Stimulated activated CD4-positive, alpha-beta T cell treated with anti-CD3 and anti-CD28 coated beads, Interleukin-1b, Interleukin-23, amount 100 ng/mL, for 1 hour (primary cell): ENCODE measurements around the gene MLLT10.

Source experiments
- DNase-seq, 2 donors: peaks; one replicate each; pipeline ENCODE4 v3.0.0-alpha.2; 2020; ENCODE audit warnings: low read depth in 2 of 2

MLLT10 gene

DNA sequence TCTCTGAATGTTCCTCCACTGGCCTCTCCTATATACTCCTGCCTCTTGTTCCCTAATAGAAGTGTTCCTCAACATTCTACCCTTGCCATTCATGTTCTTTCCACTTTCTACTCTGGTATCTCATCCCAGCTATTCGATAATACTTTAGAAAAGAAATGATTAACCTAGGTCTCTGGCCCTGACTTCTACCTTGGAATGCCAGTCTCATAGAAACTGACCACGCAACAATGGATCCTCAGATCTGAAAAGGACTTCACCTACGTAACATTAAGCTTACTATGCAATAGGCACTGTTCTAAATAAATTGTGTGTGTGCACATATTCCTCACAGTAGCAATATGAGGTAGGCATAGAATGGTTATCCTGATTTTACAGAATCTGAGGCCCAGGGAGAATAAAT lies 235.0 kb downstream of the MLLT10 start:
- no peak for DNase-seq

DNA sequence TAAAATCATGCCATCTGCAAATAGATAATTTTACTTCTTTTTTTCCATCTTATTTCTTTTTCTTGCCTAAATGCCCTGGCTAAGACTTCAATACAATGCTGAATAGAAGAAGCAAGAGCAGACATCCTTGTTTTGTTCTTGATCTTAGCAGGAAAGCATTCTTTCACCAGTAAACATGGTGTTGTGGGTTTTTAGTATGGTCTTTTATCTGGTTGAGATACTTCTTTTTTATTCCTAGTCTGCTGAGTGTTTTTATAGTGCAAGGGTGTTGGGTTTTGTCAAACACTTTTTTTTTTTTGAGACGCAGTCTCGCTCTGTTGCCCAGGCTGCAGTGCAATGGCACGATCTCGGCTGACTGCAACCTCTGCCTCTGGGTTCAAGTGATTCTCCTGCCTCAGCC lies 237.2 kb downstream of the MLLT10 start:
- no peak for DNase-seq

DNA sequence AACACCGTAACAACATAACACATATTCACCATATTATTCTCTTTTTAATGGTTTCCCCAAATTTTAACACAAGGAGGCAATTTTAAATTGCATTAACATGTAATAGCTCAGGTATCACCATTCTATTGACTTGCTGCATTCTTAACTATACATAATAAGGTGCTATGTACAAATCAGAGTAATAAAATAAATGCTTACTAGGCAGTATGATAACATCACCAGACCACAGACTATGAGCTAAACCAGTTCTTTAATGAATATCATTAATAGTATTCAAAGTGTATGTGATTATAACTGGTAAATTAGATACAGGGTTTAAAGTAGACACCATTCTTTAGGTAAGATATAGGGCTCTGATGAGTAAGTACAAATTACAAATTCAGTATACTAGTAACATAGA lies 242.9 kb downstream of the MLLT10 start:
- no peak for DNase-seq

DNA sequence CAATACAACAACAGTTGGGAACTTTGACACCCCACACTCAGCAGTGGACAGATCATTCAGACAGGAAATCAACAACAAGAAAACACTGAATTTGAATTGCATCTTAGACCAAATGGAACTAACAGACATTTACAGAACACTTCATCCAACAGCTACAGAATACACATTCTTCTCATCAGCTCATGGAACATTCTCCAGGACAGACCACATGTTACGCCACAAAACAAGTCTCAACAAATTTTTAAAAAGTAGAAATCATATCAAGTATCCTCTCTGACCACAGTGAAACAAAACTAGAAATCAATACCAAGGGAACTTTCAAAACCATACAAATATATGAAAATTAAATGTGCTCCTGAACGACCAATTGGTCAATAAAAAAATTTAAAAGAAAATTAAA lies 257.2 kb downstream of the MLLT10 start:
- DNase-seq, result no peak
